HepG2 (cell line): ENCODE measurements around the gene MCU. TPM values are rescaled to one million over a fixed set of nuclear protein-coding genes. Genes with fewer than 3 reads are reported as not detected.

ENCODE experiments used
- ATAC-seq: fragments of 200-7000 bp; cut with Tn5 transposase; 3 replicates; pipeline ENCODE4 v1.9.1; 2020; ENCODE audit warnings: mild to moderate bottlenecking, moderate library complexity
- BruUV-seq: library from RNA; stranded (reverse); fragments of 400-500 nt; replicated peaks from 2 replicates; lab custom pipeline; 2021; lab: Mats Ljungman, UMichigan
- CTCF ChIA-PET: fragments of 300-600 bp; formaldehyde crosslinking; extraction: SDS; loops from one replicate; lab custom pipeline; 2021; ENCODE audit warnings: low total read pairs, inconsistent platforms, low intra/inter-chr PET ratio; lab: Yijun Ruan, JAX
- POLR2A ChIA-PET: fragments of 350-600 bp; sonication (Branson Sonifier 250); formaldehyde crosslinking; loops from one replicate; lab custom pipeline; 2020; ENCODE audit warnings: antibody characterized with exemption, inconsistent platforms; lab: Yijun Ruan, JAX
- DNase-seq: peaks from one replicate; pipeline ENCODE4 v3.0.0-alpha.2; 2015; ENCODE audit warnings: low spot score
- FAIRE-seq: peaks from 3 replicates; lab custom pipeline; 2011; peaks lifted over from hg19 to GRCh38; lab: Jason Lieb, UNC
- H2AFZ ChIP-seq: one replicate; pipeline ENCODE4 v1.6.1; 2011; ENCODE audit warnings: low read length, inconsistent platforms
- H3K27ac ChIP-seq: fragments of 300-600 bp; 3 replicates; pipeline ENCODE4 v1.8.0; 2011; ENCODE audit warnings: mixed run types, mild to moderate bottlenecking, mixed read lengths, low read length, inconsistent platforms; ENCODE audit not compliant: insufficient read depth; ENCODE audit errors: extremely low read length
- H3K27me3 ChIP-seq, 2 experiments: fragments of 200-600 bp in 1 of 2; 2 replicates in 1 of 2; 3 replicates in 1 of 2; pipeline versions ENCODE4 v1.6.0 to v1.8.0; 2011; ENCODE audit warnings: low read length in 2 of 2, mild to moderate bottlenecking in 2 of 2, moderate library complexity in 2 of 2, inconsistent platforms in 1 of 2; ENCODE audit not compliant: insufficient read depth in 2 of 2, control insufficient read depth in 1 of 2
- H3K36me3 ChIP-seq, 2 experiments: fragments of 200-600 bp in 1 of 2; replicated peaks in 1 of 2; 2 replicates in 1 of 2; 3 replicates in 1 of 2; pipeline versions ENCODE4 v1.5.1 to v1.8.0; 2011; ENCODE audit warnings: low read length in 2 of 2, inconsistent platforms in 1 of 2; ENCODE audit not compliant: insufficient read depth in 2 of 2, control insufficient read depth in 1 of 2
- H3K4me1 ChIP-seq: 2 replicates; pipeline ENCODE4 v1.5.1; 2012; ENCODE audit warnings: low read length, inconsistent platforms; ENCODE audit not compliant: insufficient read depth
- H3K4me2 ChIP-seq: 2 replicates; pipeline ENCODE4 v1.6.0; 2011; ENCODE audit warnings: low read depth, low read length, inconsistent platforms
- H3K4me3 ChIP-seq, 3 experiments: fragments of 200-600 bp in 1 of 3; sonication (generic), shearing (Covaris generic) in 1 of 3; replicated peaks in 1 of 3; 2 replicates each; pipeline ENCODE4 v1.5.1; 2011 to 2016; ENCODE audit warnings: low read length in 3 of 3, inconsistent platforms in 2 of 3, low read depth in 2 of 3, mild to moderate bottlenecking in 2 of 3, control low read depth in 1 of 3, mixed read lengths in 1 of 3; ENCODE audit not compliant: insufficient read depth in 1 of 3
- H3K79me2 ChIP-seq: one replicate; pipeline ENCODE4 v1.6.1; 2011; ENCODE audit warnings: low read length, inconsistent platforms; ENCODE audit not compliant: insufficient read depth
- H3K9ac ChIP-seq: 2 replicates; pipeline ENCODE4 v1.6.0; 2011; ENCODE audit warnings: mild to moderate bottlenecking, low read depth, low read length, inconsistent platforms; ENCODE audit not compliant: insufficient read depth
- H3K9me3 ChIP-seq: 2 replicates; pipeline ENCODE4 v1.5.1; 2012; ENCODE audit warnings: mild to moderate bottlenecking, low read length
- H4K20me1 ChIP-seq: 2 replicates; pipeline ENCODE4 v1.6.0; 2011; ENCODE audit warnings: inconsistent platforms, mild to moderate bottlenecking, low read length, moderate library complexity; ENCODE audit not compliant: insufficient read depth
- CENPT ChIP-seq: sonication (generic); formaldehyde crosslinking; IDR thresholded peaks from 2 replicates; pipeline ENCODE4 v1.8.0; 2022; ENCODE audit warnings: low read depth, mild to moderate bottlenecking, moderate library complexity, missing genetic modification reagents
- EZH2 ChIP-seq: conservative IDR thresholded peaks from 2 replicates; pipeline ENCODE4 v1.6.1; 2012; ENCODE audit warnings: mild to moderate bottlenecking, low read depth, low read length, moderate library complexity
- FOSL2 ChIP-seq: sonication (generic); formaldehyde crosslinking; IDR thresholded peaks from 2 replicates; pipeline ENCODE4 v1.4.0; 2020; ENCODE audit warnings: missing genetic modification reagents
- NFE2L1 ChIP-seq: sonication (generic); formaldehyde crosslinking; IDR thresholded peaks from 2 replicates; pipeline ENCODE4 v1.4.0; 2020; ENCODE audit warnings: missing genetic modification reagents, mild to moderate bottlenecking, borderline replicate concordance
- PLSCR1 ChIP-seq: sonication (generic); formaldehyde crosslinking; IDR thresholded peaks from 2 replicates; pipeline ENCODE4 v1.5.0; 2020; ENCODE audit warnings: missing genetic modification reagents, mild to moderate bottlenecking, borderline replicate concordance
- SIN3A ChIP-seq: IDR thresholded peaks from 2 replicates; pipeline ENCODE4 v1.6.1; 2011; ENCODE audit warnings: low read depth, mild to moderate bottlenecking, control low read depth, low read length, borderline replicate concordance
- TEAD2 ChIP-seq: sonication (generic); formaldehyde crosslinking; IDR thresholded peaks from 2 replicates; pipeline ENCODE4 v1.9.0; 2021; ENCODE audit warnings: missing genetic modification reagents
- ZNF510 ChIP-seq: sonication (generic); formaldehyde crosslinking; IDR thresholded peaks from 2 replicates; pipeline ENCODE4 v1.4.0; 2020; ENCODE audit warnings: low read depth, mild to moderate bottlenecking, missing genetic modification reagents
- ZNF597 ChIP-seq: sonication (generic); formaldehyde crosslinking; IDR thresholded peaks from 2 replicates; pipeline ENCODE4 v1.5.0; 2020; ENCODE audit warnings: missing genetic modification reagents
- WGBS: methylation state at CpG from one replicate; pipeline ENCODE4 v1.1.6; 2017; ENCODE audit warnings: low lambda C conversion rate; 5-methylcytosine and 5-hydroxymethylcytosine counted together
- in situ Hi-C: cut with HindIII; loops from 2 replicates; pipeline ENCODE4 v1.10.0; 2017; ENCODE audit warnings: low pct_unique_long_range_greater_than_20kb; ENCODE audit not compliant: extremely low pct_ligation_motif_present
- intact Hi-C: fragments of 100-400 bp; cut with micrococcal nuclease; formaldehyde crosslinking; loops from one replicate; pipeline ENCODE4 v1.10.0; 2022; ENCODE audit not compliant: unreplicated experiment
- polyA plus RNA-seq, 8 experiments: library from polyadenylated mRNA; depleted of rRNA in 3 of 8; stranded (reverse) in 7 of 8; unstranded in 1 of 8; fragments of >200 nt; fragmentation: Illumina TruSeq in 4 of 8; extraction: Trizol in 4 of 8; gene quantifications; 2 replicates each; pipeline versions ENCODE4 v1.2.1 to v1.2.3, GENCODE V29; 2011 to 2016; ENCODE audit warnings: low read depth in 4 of 8, missing spikeins in 1 of 8, mixed read lengths in 1 of 8; ENCODE audit not compliant: insufficient read depth in 1 of 8
- total RNA-seq, 5 experiments: library from RNA; depleted of rRNA; stranded (reverse); fragments of >200 nt; fragmentation: Illumina TruSeq; extraction: Trizol; gene quantifications; 2 replicates each; pipeline ENCODE4 v1.2.3, GENCODE V29; 2016; ENCODE audit warnings: low read depth in 1 of 5

The MCU gene
- total and polyA plus RNA-seq, 2 of the 13 experiments (the other 11 are each of a cell fraction or from before 2014, with no cell fraction given) = 25.9 to 64.5 TPM

- H3K27me3 ChIP-seq = no peaks in the 10 kb centered on the region
- TF ChIP-seq CENPT (CRISPR knock-in tag) = no peak
- TF ChIP-seq PLSCR1 (CRISPR knock-in tag) = no peak
- no peak for TF ChIP-seq TEAD2 (CRISPR knock-in tag)
- TF ChIP-seq FOSL2 (CRISPR knock-in tag) = no peak
- TF ChIP-seq EZH2 = no peak
- TF ChIP-seq ZNF597 (CRISPR knock-in tag) = no peak
- no peak for TF ChIP-seq NFE2L1 (CRISPR knock-in tag)
- TF ChIP-seq ZNF510 (CRISPR knock-in tag) = no peak
- no peak for TF ChIP-seq SIN3A
- no peak overlapping the region for H3K4me2 ChIP-seq
- in situ Hi-C loops = no loop called here
- H3K36me3 ChIP-seq = no peaks in the 10 kb centered on the region; a peak in 1 of 5 replicates
- ChIA-PET POLR2A (no interaction called here), CTCF (no interaction called here)
- H3K4me1 ChIP-seq = no peaks in the 10 kb centered on the region
- intact Hi-C loops = no loop called here
- H3K27ac ChIP-seq = no peak overlapping the region
- FAIRE-seq (no peak), ATAC-seq (no peak), DNase-seq (no peak)
- no peak overlapping the region for H3K9ac ChIP-seq
- no peak overlapping the region for H3K4me3 ChIP-seq
- 92% methylated on average over 1 of the region's 1 CpG for WGBS
- H2AFZ ChIP-seq = no peak overlapping the region
- no peaks in the 10 kb centered on the region for H4K20me1 ChIP-seq
- BruUV-seq = no TSS peak
- H3K79me2 ChIP-seq = no peaks in the 10 kb centered on the region
- no peaks in the 10 kb centered on the region for H3K9me3 ChIP-seq
These were observed 69.6 kb downstream of the MCU start for GRCh38 chr10:72761498-72761897.
